Measurements from ENCODE around the gene CSNK1G1. TPM values are rescaled to one million over a fixed set of nuclear protein-coding genes. Genes with fewer than 3 reads are reported as not detected.

The CSNK1G1 gene
- total RNA-seq, 2 experiments from 2014 or later = 16.7 to 20.4 TPM

GRCh38 chr15:64133623-64134344, 222.2 kb downstream of the CSNK1G1 start:
- no peak overlapping the region for H3K27ac Mint-ChIP-seq
- intact Hi-C loops (cut with micrococcal nuclease) = no loop called here
- ATAC-seq = no peak
- no peaks in the 10 kb centered on the region for H3K4me1 Mint-ChIP-seq (ENCODE audit: low read depth)
- TF ChIP-seq CTCF (IDR thresholded peaks at IDR 0.05) = no peak
- H3K36me3 Mint-ChIP-seq (ENCODE audit: low read depth) = peaks cover 25% of the 10 kb centered on the region
- DNase-seq = no peak
- no peak overlapping the region for H3K4me3 Mint-ChIP-seq
- POLR2A ChIA-PET = no interaction called here
- no peaks in the 10 kb centered on the region for H3K27me3 Mint-ChIP-seq
- no peaks in the 10 kb centered on the region for H3K9me3 Mint-ChIP-seq
- CTCF ChIA-PET = interaction anchor here (0.5 kb wide), 1 partner anchor 27 kb away, joined by 3 read pairs; no protein-coding TSS in a partner anchor

GRCh38 chr15:64132217-64132616, 223.8 kb downstream of the CSNK1G1 start:
- H3K9me3 Mint-ChIP-seq = no peaks in the 10 kb centered on the region
- H3K4me3 Mint-ChIP-seq = no peak overlapping the region
- ATAC-seq = no peak
- H3K27me3 Mint-ChIP-seq = no peaks in the 10 kb centered on the region
- H3K4me1 Mint-ChIP-seq (ENCODE audit: low read depth) = no peaks in the 10 kb centered on the region
- H3K36me3 Mint-ChIP-seq (ENCODE audit: low read depth) = peaks cover 33% of the 10 kb centered on the region
- H3K27ac Mint-ChIP-seq = no peak overlapping the region
- ChIA-PET POLR2A (interaction anchor here (1.5 to 1.6 kb wide), 2 partner anchors 13 to 15 kb away, joined by 4 read pairs; no protein-coding TSS in a partner anchor), CTCF (interaction anchor here (3.5 kb wide), 1 partner anchor 22 kb away, joined by 16 read pairs; no protein-coding TSS in a partner anchor)
- intact Hi-C loops (cut with micrococcal nuclease) = no loop called here
- no peak for DNase-seq
- TF ChIP-seq CTCF (IDR thresholded peaks at IDR 0.05) = no peak

- Mint-ChIP-seq H3K27ac (no peak overlapping the region), H3K4me3 (no peak overlapping the region), H3K27me3 (no peaks in the 10 kb centered on the region), H3K9me3 (no peaks in the 10 kb centered on the region), H3K36me3 (ENCODE audit: low read depth) (peaks cover 33% of the 10 kb centered on the region), H3K4me1 (ENCODE audit: low read depth) (no peaks in the 10 kb centered on the region)
- ChIA-PET CTCF (interaction anchor here (3.5 kb wide), 1 partner anchor 23 kb away, joined by 16 read pairs; no protein-coding TSS in a partner anchor), POLR2A (interaction anchor here (0.9 to 1.6 kb wide), 3 partner anchors 14 to 22 kb away, joined by 3 to 4 read pairs (median 4); no protein-coding TSS in a partner anchor)
- intact Hi-C loops (cut with micrococcal nuclease) = no loop called here
- DNase-seq (no peak), ATAC-seq (no peak)
- TF ChIP-seq CTCF (IDR thresholded peaks at IDR 0.05) = no peak
Observed at GRCh38 chr15:64131547-64131946, 224.4 kb downstream of the CSNK1G1 start.

- intact Hi-C loops (cut with micrococcal nuclease) = no loop called here
- no peaks in the 10 kb centered on the region for H3K9me3 Mint-ChIP-seq
- no peaks in the 10 kb centered on the region for H3K27me3 Mint-ChIP-seq
- H3K27ac Mint-ChIP-seq = no peak overlapping the region
- no peaks in the 10 kb centered on the region for H3K4me1 Mint-ChIP-seq (ENCODE audit: low read depth)
- DNase-seq (no peak), ATAC-seq (no peak)
- ChIA-PET POLR2A (no interaction called here), CTCF (interaction anchor here (3.5 kb wide), 1 partner anchor 24 kb away, joined by 16 read pairs; no protein-coding TSS in a partner anchor)
- peaks cover 30% of the 10 kb centered on the region for H3K36me3 Mint-ChIP-seq (ENCODE audit: low read depth)
- no peak overlapping the region for H3K4me3 Mint-ChIP-seq
- TF ChIP-seq CTCF (IDR thresholded peaks at IDR 0.05) = no peak
Observed at GRCh38 chr15:64130159-64130558, 225.8 kb downstream of the CSNK1G1 start.

GRCh38 chr15:64127521-64128270, 228.3 kb downstream of the CSNK1G1 start:
- H3K36me3 Mint-ChIP-seq (ENCODE audit: low read depth) = peaks cover 34% of the 10 kb centered on the region

More at GRCh38 chr15:64127521-64128270, 228.3 kb downstream of the CSNK1G1 start:
- ChIA-PET CTCF (no interaction called here), POLR2A (no interaction called here)
- TF ChIP-seq CTCF (IDR thresholded peaks at IDR 0.05) = no peak
- H3K4me3 Mint-ChIP-seq = no peak overlapping the region
- no peak overlapping the region for H3K27ac Mint-ChIP-seq
- no peaks in the 10 kb centered on the region for H3K4me1 Mint-ChIP-seq (ENCODE audit: low read depth)
- DNase-seq = no peak
- no peaks in the 10 kb centered on the region for H3K9me3 Mint-ChIP-seq
- H3K27me3 Mint-ChIP-seq = no peaks in the 10 kb centered on the region
- intact Hi-C loops (cut with micrococcal nuclease) = no loop called here
- no peak for ATAC-seq

Data from activated CD8-positive, alpha-beta T cell treated with anti-CD3 and anti-CD28 coated beads for 36 hours (primary cell).